ENCODE measurements around the gene MAPK14. TPM values are rescaled to one million over a fixed set of nuclear protein-coding genes. Genes with fewer than 3 reads are reported as not detected.

Gene MAPK14
- total RNA-seq, 1 donor from 2014 or later = 41.3 TPM

DNA sequence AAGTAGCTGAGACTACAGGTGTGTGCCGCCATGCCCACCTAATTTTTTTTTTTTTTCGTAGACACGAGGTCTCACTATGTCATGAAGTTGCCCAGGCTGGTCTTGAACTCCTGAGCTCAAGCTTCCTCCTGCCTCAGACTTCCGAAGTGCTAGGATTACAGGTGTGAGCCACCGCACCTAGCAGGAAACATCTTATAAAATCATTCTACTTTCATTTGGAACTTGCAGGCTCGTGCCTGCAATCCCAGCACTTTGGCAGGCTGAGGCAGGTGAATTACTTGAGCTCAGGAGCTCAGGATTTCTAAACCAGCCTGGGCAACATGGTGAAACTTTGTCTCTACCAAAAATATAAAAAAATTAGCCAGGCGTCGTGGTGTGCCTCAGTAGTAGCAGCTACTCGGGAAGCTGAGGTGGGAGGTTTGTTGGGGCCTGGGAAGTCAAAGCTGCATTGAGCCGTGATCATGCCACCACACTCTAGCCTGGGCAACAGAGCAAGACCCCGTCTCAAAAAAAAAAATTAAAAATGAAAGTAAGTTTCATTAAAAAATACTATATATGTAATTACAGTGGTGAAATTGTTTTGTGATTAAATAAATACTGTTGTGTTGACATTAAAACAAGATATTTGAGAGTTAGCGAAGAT, 15.1 kb downstream of the MAPK14 start:
- H3K4me1 Mint-ChIP-seq (ENCODE audit: low read depth, unreplicated experiment) = peaks cover 7% of the 10 kb centered on the region
- peaks cover 75% of the 10 kb centered on the region for H4K20me1 ChIP-seq (ENCODE audit: insufficient read depth, low read length)
- DNase-seq (ENCODE audit: low read depth) (no peak), FAIRE-seq (no peak)
- no peak overlapping the region for H3K4me3 Mint-ChIP-seq (ENCODE audit: unreplicated experiment)
- H3K4me2 ChIP-seq (ENCODE audit: low read length) = no peak overlapping the region
- no peak overlapping the region for H3K4me3 ChIP-seq (ENCODE audit: insufficient read depth, low read depth, low read length)
- no peak overlapping the region for H3K27ac ChIP-seq (ENCODE audit: low read depth, low read length)
- H3K9me3 Mint-ChIP-seq (ENCODE audit: unreplicated experiment) = no peaks in the 10 kb centered on the region
- H3K27me3 Mint-ChIP-seq (ENCODE audit: low read depth, unreplicated experiment) = no peaks in the 10 kb centered on the region
- no peaks in the 10 kb centered on the region for H3K36me3 Mint-ChIP-seq (ENCODE audit: low read depth, unreplicated experiment)
- H3K9ac ChIP-seq (ENCODE audit: low read length) = no peak overlapping the region
- H3K36me3 ChIP-seq (ENCODE audit: insufficient read depth, low read length) = no peaks in the 10 kb centered on the region
- H3K9me3 ChIP-seq (ENCODE audit: insufficient read depth, low read depth, low read length) = no peaks in the 10 kb centered on the region
- no peaks in the 10 kb centered on the region for H3K27me3 ChIP-seq (ENCODE audit: insufficient read depth, low read length)
- H3K4me1 ChIP-seq (ENCODE audit: insufficient read depth, low read length) = no peaks in the 10 kb centered on the region
- TF ChIP-seq CTCF (IDR thresholded peaks at IDR 0.05; ENCODE audit: insufficient read depth, low read depth, low read length) (no peak), EZH2 (IDR thresholded peaks at IDR 0.05; ENCODE audit: insufficient read depth, low read length) (no peak)
- peaks cover 93% of the 10 kb centered on the region for H3K79me2 ChIP-seq (ENCODE audit: insufficient read depth, low read length)
- no peak overlapping the region for H2AFZ ChIP-seq (ENCODE audit: low read depth, low read length)
- no peak overlapping the region for H3K27ac Mint-ChIP-seq (ENCODE audit: unreplicated experiment)

DNA sequence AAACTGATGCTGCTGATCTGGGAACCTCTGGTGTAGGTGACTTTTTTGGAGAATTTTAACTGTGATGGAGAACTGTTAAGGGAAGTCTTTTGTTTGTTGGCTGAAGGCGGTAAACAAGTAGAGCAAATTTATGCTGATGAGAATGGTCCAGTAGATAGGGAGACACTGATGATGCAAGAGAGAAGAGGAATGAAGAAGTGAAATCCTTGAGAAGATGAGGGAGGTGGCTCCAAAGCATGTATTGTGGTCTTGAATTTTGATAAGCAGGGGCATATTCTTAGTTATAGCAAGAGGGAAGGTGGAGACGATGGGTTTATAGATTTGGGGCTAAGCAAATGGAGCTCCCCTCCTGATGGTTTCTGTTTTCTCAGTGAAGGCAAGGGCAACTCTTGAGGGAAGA, 22.0 kb downstream of the MAPK14 start:
- no peak overlapping the region for H3K4me3 ChIP-seq (ENCODE audit: insufficient read depth, low read depth, low read length)
- H2AFZ ChIP-seq (ENCODE audit: low read depth, low read length) = no peak overlapping the region
- no peaks in the 10 kb centered on the region for H3K27me3 Mint-ChIP-seq (ENCODE audit: low read depth, unreplicated experiment)
- H3K4me2 ChIP-seq (ENCODE audit: low read length) = no peak overlapping the region
- DNase-seq (ENCODE audit: low read depth) (no peak), FAIRE-seq (no peak)
- no peaks in the 10 kb centered on the region for H3K4me1 Mint-ChIP-seq (ENCODE audit: low read depth, unreplicated experiment)
- peaks cover 8% of the 10 kb centered on the region for H3K36me3 ChIP-seq (ENCODE audit: insufficient read depth, low read length)
- no peak overlapping the region for H3K27ac Mint-ChIP-seq (ENCODE audit: unreplicated experiment)
- no peaks in the 10 kb centered on the region for H3K27me3 ChIP-seq (ENCODE audit: insufficient read depth, low read length)
- no peaks in the 10 kb centered on the region for H3K9me3 Mint-ChIP-seq (ENCODE audit: unreplicated experiment)
- H3K9ac ChIP-seq (ENCODE audit: low read length) = no peak overlapping the region
- H3K79me2 ChIP-seq (ENCODE audit: insufficient read depth, low read length) = peaks cover 74% of the 10 kb centered on the region
- peaks cover 70% of the 10 kb centered on the region for H4K20me1 ChIP-seq (ENCODE audit: insufficient read depth, low read length)
- H3K4me3 Mint-ChIP-seq (ENCODE audit: unreplicated experiment) = no peak overlapping the region
- no peaks in the 10 kb centered on the region for H3K9me3 ChIP-seq (ENCODE audit: insufficient read depth, low read depth, low read length)
- no peak overlapping the region for H3K27ac ChIP-seq (ENCODE audit: low read depth, low read length)
- TF ChIP-seq EZH2 (IDR thresholded peaks at IDR 0.05; ENCODE audit: insufficient read depth, low read length) = no peak
- no peak for TF ChIP-seq CTCF (IDR thresholded peaks at IDR 0.05; ENCODE audit: insufficient read depth, low read depth, low read length)
- no peaks in the 10 kb centered on the region for H3K36me3 Mint-ChIP-seq (ENCODE audit: low read depth, unreplicated experiment)
- H3K4me1 ChIP-seq (ENCODE audit: insufficient read depth, low read length) = no peaks in the 10 kb centered on the region

DNA sequence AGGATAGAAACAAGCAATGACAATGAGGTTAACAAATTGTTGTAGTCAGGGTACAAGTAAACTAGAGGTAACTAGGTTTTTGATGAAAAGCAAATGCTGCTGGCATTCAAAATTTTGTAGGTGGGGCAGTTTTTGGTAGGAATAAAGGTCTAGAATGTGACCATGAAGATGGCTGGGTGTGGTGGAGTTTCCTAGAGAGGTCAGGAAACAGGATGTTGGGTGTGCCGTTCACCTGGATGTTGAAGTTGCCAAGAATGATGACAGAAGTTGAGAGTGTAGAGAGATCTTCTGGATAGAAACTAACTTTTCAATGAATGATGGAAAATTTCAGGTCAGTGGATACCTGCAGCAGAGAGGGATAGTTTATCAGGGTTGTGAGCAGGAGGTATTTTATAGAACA, 22.7 kb downstream of the MAPK14 start:
- no peak overlapping the region for H3K4me2 ChIP-seq (ENCODE audit: low read length)
- no peak for TF ChIP-seq CTCF (IDR thresholded peaks at IDR 0.05; ENCODE audit: insufficient read depth, low read depth, low read length)
- TF ChIP-seq EZH2 (IDR thresholded peaks at IDR 0.05; ENCODE audit: insufficient read depth, low read length) = no peak
- no peak overlapping the region for H2AFZ ChIP-seq (ENCODE audit: low read depth, low read length)
- H3K9ac ChIP-seq (ENCODE audit: low read length) = no peak overlapping the region
- FAIRE-seq (no peak), DNase-seq (ENCODE audit: low read depth) (no peak)
- Mint-ChIP-seq H3K27me3 (ENCODE audit: low read depth, unreplicated experiment) (no peaks in the 10 kb centered on the region), H3K4me3 (ENCODE audit: unreplicated experiment) (no peak overlapping the region), H3K36me3 (ENCODE audit: low read depth, unreplicated experiment) (no peaks in the 10 kb centered on the region), H3K27ac (ENCODE audit: unreplicated experiment) (no peak overlapping the region), H3K9me3 (ENCODE audit: unreplicated experiment) (no peaks in the 10 kb centered on the region), H3K4me1 (ENCODE audit: low read depth, unreplicated experiment) (no peaks in the 10 kb centered on the region)
- no peak overlapping the region for H3K27ac ChIP-seq (ENCODE audit: low read depth, low read length)
- peaks cover 8% of the 10 kb centered on the region for H3K36me3 ChIP-seq (ENCODE audit: insufficient read depth, low read length)
- no peaks in the 10 kb centered on the region for H3K9me3 ChIP-seq (ENCODE audit: insufficient read depth, low read depth, low read length)
- peaks cover 69% of the 10 kb centered on the region for H4K20me1 ChIP-seq (ENCODE audit: insufficient read depth, low read length)
- H3K79me2 ChIP-seq (ENCODE audit: insufficient read depth, low read length) = peaks cover 70% of the 10 kb centered on the region
- no peaks in the 10 kb centered on the region for H3K4me1 ChIP-seq (ENCODE audit: insufficient read depth, low read length)
- H3K27me3 ChIP-seq (ENCODE audit: insufficient read depth, low read length) = no peaks in the 10 kb centered on the region
- no peak overlapping the region for H3K4me3 ChIP-seq (ENCODE audit: insufficient read depth, low read depth, low read length)
